ENCODE measurements around the gene AMOTL1.

Gene AMOTL1

GRCh38 chr11:94780432-94780831 is 12.3 kb downstream of the AMOTL1 start:
- no peak for DNase-seq (ENCODE audit: low spot score)
- TF ChIP-seq, protein P1, sequence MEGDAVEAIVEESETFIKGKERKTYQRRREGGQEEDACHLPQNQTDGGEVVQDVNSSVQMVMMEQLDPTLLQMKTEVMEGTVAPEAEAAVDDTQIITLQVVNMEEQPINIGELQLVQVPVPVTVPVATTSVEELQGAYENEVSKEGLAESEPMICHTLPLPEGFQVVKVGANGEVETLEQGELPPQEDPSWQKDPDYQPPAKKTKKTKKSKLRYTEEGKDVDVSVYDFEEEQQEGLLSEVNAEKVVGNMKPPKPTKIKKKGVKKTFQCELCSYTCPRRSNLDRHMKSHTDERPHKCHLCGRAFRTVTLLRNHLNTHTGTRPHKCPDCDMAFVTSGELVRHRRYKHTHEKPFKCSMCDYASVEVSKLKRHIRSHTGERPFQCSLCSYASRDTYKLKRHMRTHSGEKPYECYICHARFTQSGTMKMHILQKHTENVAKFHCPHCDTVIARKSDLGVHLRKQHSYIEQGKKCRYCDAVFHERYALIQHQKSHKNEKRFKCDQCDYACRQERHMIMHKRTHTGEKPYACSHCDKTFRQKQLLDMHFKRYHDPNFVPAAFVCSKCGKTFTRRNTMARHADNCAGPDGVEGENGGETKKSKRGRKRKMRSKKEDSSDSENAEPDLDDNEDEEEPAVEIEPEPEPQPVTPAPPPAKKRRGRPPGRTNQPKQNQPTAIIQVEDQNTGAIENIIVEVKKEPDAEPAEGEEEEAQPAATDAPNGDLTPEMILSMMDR (IDR thresholded peaks at IDR 0.05; ENCODE audit: extremely low read depth, insufficient read depth, missing control alignments), result no peak
- in situ Hi-C loops (cut with MboI; ENCODE audit: low pct_unique_long_range_greater_than_20kb, low sequenced_read_pairs, unreplicated experiment), result no loop called here

DNA sequence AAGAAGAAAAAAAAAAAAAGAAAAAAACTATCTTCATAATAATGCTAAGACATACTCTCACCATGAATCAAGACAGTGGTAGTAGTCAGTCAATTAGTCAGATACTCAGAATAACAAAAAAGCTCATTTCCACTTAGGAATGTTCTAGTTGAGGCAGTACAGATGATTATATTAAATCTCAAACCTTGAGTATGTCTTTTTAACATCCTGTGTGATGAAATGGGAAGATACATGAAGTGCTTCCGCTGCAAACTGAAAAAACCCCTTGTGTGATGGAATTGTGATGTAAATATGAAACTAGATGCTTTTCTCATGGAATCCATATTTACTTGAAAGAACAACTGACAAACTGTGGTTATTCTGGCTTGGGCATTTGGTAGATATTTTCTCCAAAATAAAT is 13.7 kb downstream of the AMOTL1 start:
- in situ Hi-C loops (cut with MboI; ENCODE audit: low pct_unique_long_range_greater_than_20kb, low sequenced_read_pairs, unreplicated experiment), result no loop called here
- no peak for DNase-seq (ENCODE audit: low spot score)
- TF ChIP-seq, protein P1 (IDR thresholded peaks at IDR 0.05; ENCODE audit: extremely low read depth, insufficient read depth, missing control alignments), result no peak

DNA sequence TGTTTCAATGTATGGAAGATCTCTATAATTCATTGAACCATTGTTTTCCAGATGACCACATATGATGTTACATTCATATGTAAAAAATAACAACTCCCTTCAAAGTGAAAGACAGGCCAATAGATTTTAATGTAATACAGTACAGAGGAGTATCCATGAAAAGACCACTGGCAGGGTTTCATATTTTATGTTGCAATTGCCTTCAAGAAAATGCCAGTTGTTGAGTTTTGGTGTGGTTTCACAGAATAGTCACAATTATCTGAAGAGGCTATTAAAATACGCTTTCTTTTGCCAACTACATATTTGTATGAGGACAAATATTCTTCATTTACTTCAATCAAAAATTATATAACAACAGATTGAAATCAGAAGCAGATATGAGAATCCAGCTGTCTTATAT is 14.3 kb downstream of the AMOTL1 start:
- TF ChIP-seq, protein P1 (IDR thresholded peaks at IDR 0.05; ENCODE audit: extremely low read depth, insufficient read depth, missing control alignments), result no peak
- in situ Hi-C loops (cut with MboI; ENCODE audit: low pct_unique_long_range_greater_than_20kb, low sequenced_read_pairs, unreplicated experiment), result no loop called here

DNA sequence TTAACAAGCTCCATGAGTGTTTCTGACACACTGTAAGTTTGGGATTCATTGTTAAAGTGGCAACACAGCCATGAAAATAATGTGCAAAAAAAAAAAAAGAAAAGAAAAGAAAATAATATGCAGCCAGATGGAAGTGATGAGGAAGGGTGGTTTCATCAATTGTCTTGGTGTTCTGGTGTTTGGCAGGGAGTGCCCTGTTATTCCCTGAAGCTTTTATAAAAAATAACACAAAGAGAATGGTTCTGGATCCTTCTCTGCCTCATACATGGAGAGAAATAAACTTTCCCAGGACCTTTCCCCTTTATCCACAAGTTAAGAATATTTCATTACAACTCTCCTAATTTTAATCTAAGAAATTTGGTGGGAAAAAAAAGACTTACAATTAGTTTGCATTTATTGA is 16.7 kb downstream of the AMOTL1 start:
- in situ Hi-C loops (cut with MboI; ENCODE audit: low pct_unique_long_range_greater_than_20kb, low sequenced_read_pairs, unreplicated experiment), result no loop called here
- DNase-seq (ENCODE audit: low spot score), result no peak

More for the DNA sequence above, 14.3 kb downstream of the AMOTL1 start:
- no peak for DNase-seq (ENCODE audit: low spot score)

GRCh38 chr11:94785509-94785908 is 17.4 kb downstream of the AMOTL1 start:
- no peak for DNase-seq (ENCODE audit: low spot score)
- TF ChIP-seq, protein P1 (IDR thresholded peaks at IDR 0.05; ENCODE audit: extremely low read depth, insufficient read depth, missing control alignments), result no peak
- in situ Hi-C loops (cut with MboI; ENCODE audit: low pct_unique_long_range_greater_than_20kb, low sequenced_read_pairs, unreplicated experiment), result no loop called here

More for the DNA sequence above, 16.7 kb downstream of the AMOTL1 start:
- TF ChIP-seq, protein P1 (IDR thresholded peaks at IDR 0.05; ENCODE audit: extremely low read depth, insufficient read depth, missing control alignments), result no peak

DNA sequence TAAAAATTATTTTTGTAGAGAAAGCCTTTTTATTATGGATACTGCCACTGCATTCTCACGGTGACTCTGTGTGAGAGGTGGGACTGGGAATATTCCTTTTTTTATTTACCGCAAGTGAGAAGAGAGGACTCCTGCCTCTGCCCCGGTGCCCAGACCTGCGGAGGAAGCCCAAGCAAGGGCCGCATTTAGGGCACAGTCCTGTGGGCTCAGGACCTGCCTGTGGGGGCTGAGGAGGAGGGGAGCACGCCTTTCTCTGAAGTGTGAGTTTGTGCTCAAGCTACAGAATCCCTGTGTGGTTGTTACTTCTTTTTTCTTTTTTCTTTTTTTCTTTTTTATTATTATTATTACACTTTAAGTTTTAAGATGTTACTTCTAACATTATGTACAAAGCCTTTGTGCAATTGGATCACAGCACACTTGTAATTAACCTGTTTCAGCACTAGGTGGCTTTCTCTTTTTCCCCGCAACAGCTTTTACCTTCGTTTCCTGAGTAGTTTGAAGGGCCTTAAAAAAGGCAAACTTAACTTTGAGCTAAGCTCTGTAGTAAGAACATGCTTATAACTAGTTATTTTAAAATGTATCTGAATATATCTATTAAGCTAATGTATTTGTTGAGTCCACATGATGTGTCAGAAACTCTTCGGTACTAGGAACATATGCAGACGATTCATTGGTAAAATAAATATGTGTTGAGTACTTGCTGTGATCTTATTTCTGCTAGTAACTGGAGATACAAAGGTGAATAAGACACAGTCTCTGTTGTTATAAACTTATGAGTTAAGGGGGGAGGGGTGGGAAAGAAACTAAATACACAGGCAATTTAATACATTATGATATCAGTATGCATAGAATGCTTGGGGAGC is 18.3 kb downstream of the AMOTL1 start:
- TF ChIP-seq, protein P1 (IDR thresholded peaks at IDR 0.05; ENCODE audit: extremely low read depth, insufficient read depth, missing control alignments), result peak; percentile 61
- in situ Hi-C loops (cut with MboI; ENCODE audit: low pct_unique_long_range_greater_than_20kb, low sequenced_read_pairs, unreplicated experiment), result no loop called here
- DNase-seq (ENCODE audit: low spot score), result peak; percentile 50
